ENCODE measurements around the gene KIF14.
"Not testable (repeated sequence)": the region's sequence is repeated elsewhere in the genome, so short reads cannot be mapped to it uniquely, and the experiment has no call there.

The KIF14 gene

GRCh38 chr1:200530623-200531261, 89.8 kb downstream of the KIF14 start:
- H3K27ac ChIP-seq (ENCODE audit: low read length), result no peak overlapping the region
- no peak overlapping the region for H3K4me3 ChIP-seq (ENCODE audit: low read depth in 1 of 2, low read length in 2 of 2)
- H3K27me3 ChIP-seq (ENCODE audit: low read depth, low read length), result no peaks in the 10 kb centered on the region
- no peaks in the 10 kb centered on the region for H3K36me3 ChIP-seq (ENCODE audit: control insufficient read depth in 1 of 2, insufficient read depth in 2 of 2, low read length in 2 of 2)
- no peaks in the 10 kb centered on the region for H3K9me3 ChIP-seq (ENCODE audit: control insufficient read depth in 1 of 2, low read length in 2 of 2)
- no peaks in the 10 kb centered on the region for H3K4me1 ChIP-seq (ENCODE audit: control insufficient read depth in 1 of 2, insufficient read depth in 2 of 2, low read length in 2 of 2)

GRCh38 chr1:200528858-200529606, 91.5 kb downstream of the KIF14 start:
- H3K9me3 ChIP-seq (ENCODE audit: control insufficient read depth in 1 of 2, low read length in 2 of 2), result no peaks in the 10 kb centered on the region
- H3K27ac ChIP-seq (ENCODE audit: low read length), result no peak overlapping the region
- no peaks in the 10 kb centered on the region for H3K36me3 ChIP-seq (ENCODE audit: control insufficient read depth in 1 of 2, insufficient read depth in 2 of 2, low read length in 2 of 2)
- no peak overlapping the region for H3K4me3 ChIP-seq (ENCODE audit: low read depth in 1 of 2, low read length in 2 of 2)
- no peaks in the 10 kb centered on the region for H3K27me3 ChIP-seq (ENCODE audit: low read depth, low read length)
- peaks cover 0 to 6% of the 10 kb centered on the region in 2 donors for H3K4me1 ChIP-seq (ENCODE audit: control insufficient read depth in 1 of 2, insufficient read depth in 2 of 2, low read length in 2 of 2)

GRCh38 chr1:200527670-200528069, 92.9 kb downstream of the KIF14 start:
- peaks cover 0 to 6% of the 10 kb centered on the region in 2 donors for H3K4me1 ChIP-seq (ENCODE audit: control insufficient read depth in 1 of 2, insufficient read depth in 2 of 2, low read length in 2 of 2)
- no peak overlapping the region for H3K27ac ChIP-seq (ENCODE audit: low read length)
- no peaks in the 10 kb centered on the region for H3K36me3 ChIP-seq (ENCODE audit: control insufficient read depth in 1 of 2, insufficient read depth in 2 of 2, low read length in 2 of 2)
- H3K9me3 ChIP-seq (ENCODE audit: control insufficient read depth in 1 of 2, low read length in 2 of 2), result no peaks in the 10 kb centered on the region
- H3K4me3 ChIP-seq (ENCODE audit: low read depth in 1 of 2, low read length in 2 of 2), result no peak overlapping the region
- H3K27me3 ChIP-seq (ENCODE audit: low read depth, low read length), result no peaks in the 10 kb centered on the region

- no peaks in the 10 kb centered on the region for H3K27me3 ChIP-seq (ENCODE audit: low read depth, low read length)
- no peak overlapping the region for H3K4me3 ChIP-seq (ENCODE audit: low read depth in 1 of 2, low read length in 2 of 2)
- no peak overlapping the region for H3K27ac ChIP-seq (ENCODE audit: low read length)
- H3K4me1 ChIP-seq (ENCODE audit: control insufficient read depth in 1 of 2, insufficient read depth in 2 of 2, low read length in 2 of 2), result peaks cover 0 to 6% of the 10 kb centered on the region in 2 donors
- H3K9me3 ChIP-seq (ENCODE audit: control insufficient read depth in 1 of 2, low read length in 2 of 2), result no peaks in the 10 kb centered on the region
- H3K36me3 ChIP-seq (ENCODE audit: control insufficient read depth in 1 of 2, insufficient read depth in 2 of 2, low read length in 2 of 2), result no peaks in the 10 kb centered on the region
Measured at GRCh38 chr1:200526709-200527612, 93.6 kb downstream of the KIF14 start.

- Histone ChIP-seq H3K36me3 (ENCODE audit: control insufficient read depth in 1 of 2, insufficient read depth in 2 of 2, low read length in 2 of 2) (no peaks in the 10 kb centered on the region), H3K9me3 (ENCODE audit: control insufficient read depth in 1 of 2, low read length in 2 of 2) (no peaks in the 10 kb centered on the region), H3K4me3 (ENCODE audit: low read depth in 1 of 2, low read length in 2 of 2) (no peak overlapping the region), H3K27me3 (ENCODE audit: low read depth, low read length) (no peaks in the 10 kb centered on the region), H3K27ac (ENCODE audit: low read length) (peak overlapping the region; percentile 7), H3K4me1 (ENCODE audit: control insufficient read depth in 1 of 2, insufficient read depth in 2 of 2, low read length in 2 of 2) (peaks cover 0 to 6% of the 10 kb centered on the region in 2 donors)
Measured at GRCh38 chr1:200525090-200525987, 95.2 kb downstream of the KIF14 start.

GRCh38 chr1:200524551-200524950, 96.0 kb downstream of the KIF14 start:
- not testable (repeated sequence) for H3K4me3 ChIP-seq (ENCODE audit: low read depth in 1 of 2, low read length in 2 of 2); H3K36me3 ChIP-seq (ENCODE audit: control insufficient read depth in 1 of 2, insufficient read depth in 2 of 2, low read length in 2 of 2); H3K27me3 ChIP-seq (ENCODE audit: low read depth, low read length); H3K9me3 ChIP-seq (ENCODE audit: control insufficient read depth in 1 of 2, low read length in 2 of 2); H3K4me1 ChIP-seq (ENCODE audit: control insufficient read depth in 1 of 2, insufficient read depth in 2 of 2, low read length in 2 of 2); H3K27ac ChIP-seq (ENCODE audit: low read length)

- Histone ChIP-seq H3K4me3 (ENCODE audit: low read depth in 1 of 2, low read length in 2 of 2) (no peak overlapping the region), H3K9me3 (ENCODE audit: control insufficient read depth in 1 of 2, low read length in 2 of 2) (no peaks in the 10 kb centered on the region), H3K27ac (ENCODE audit: low read length) (no peak overlapping the region), H3K36me3 (ENCODE audit: control insufficient read depth in 1 of 2, insufficient read depth in 2 of 2, low read length in 2 of 2) (no peaks in the 10 kb centered on the region), H3K4me1 (ENCODE audit: control insufficient read depth in 1 of 2, insufficient read depth in 2 of 2, low read length in 2 of 2) (peaks cover 0 to 6% of the 10 kb centered on the region in 2 donors), H3K27me3 (ENCODE audit: low read depth, low read length) (no peaks in the 10 kb centered on the region)
Measured at GRCh38 chr1:200524092-200524491, 96.5 kb downstream of the KIF14 start.

GRCh38 chr1:200520735-200521134, 99.8 kb downstream of the KIF14 start:
- Histone ChIP-seq H3K4me3 (ENCODE audit: low read depth in 1 of 2, low read length in 2 of 2) (no peak overlapping the region), H3K4me1 (ENCODE audit: control insufficient read depth in 1 of 2, insufficient read depth in 2 of 2, low read length in 2 of 2) (peaks cover 0 to 6% of the 10 kb centered on the region in 2 donors), H3K27ac (ENCODE audit: low read length) (no peak overlapping the region), H3K36me3 (ENCODE audit: control insufficient read depth in 1 of 2, insufficient read depth in 2 of 2, low read length in 2 of 2) (no peaks in the 10 kb centered on the region), H3K27me3 (ENCODE audit: low read depth, low read length) (no peaks in the 10 kb centered on the region), H3K9me3 (ENCODE audit: control insufficient read depth in 1 of 2, low read length in 2 of 2) (no peaks in the 10 kb centered on the region)

GRCh38 chr1:200518524-200518923, 102.0 kb downstream of the KIF14 start:
- Histone ChIP-seq H3K27me3 (ENCODE audit: low read depth, low read length) (no peaks in the 10 kb centered on the region), H3K4me3 (ENCODE audit: low read depth in 1 of 2, low read length in 2 of 2) (no peak overlapping the region), H3K27ac (ENCODE audit: low read length) (no peak overlapping the region), H3K36me3 (ENCODE audit: control insufficient read depth in 1 of 2, insufficient read depth in 2 of 2, low read length in 2 of 2) (no peaks in the 10 kb centered on the region), H3K4me1 (ENCODE audit: control insufficient read depth in 1 of 2, insufficient read depth in 2 of 2, low read length in 2 of 2) (no peaks in the 10 kb centered on the region), H3K9me3 (ENCODE audit: control insufficient read depth in 1 of 2, low read length in 2 of 2) (no peaks in the 10 kb centered on the region)

- Histone ChIP-seq H3K4me1 (ENCODE audit: control insufficient read depth in 1 of 2, insufficient read depth in 2 of 2, low read length in 2 of 2) (no peaks in the 10 kb centered on the region), H3K27me3 (ENCODE audit: low read depth, low read length) (no peaks in the 10 kb centered on the region), H3K36me3 (ENCODE audit: control insufficient read depth in 1 of 2, insufficient read depth in 2 of 2, low read length in 2 of 2) (no peaks in the 10 kb centered on the region), H3K9me3 (ENCODE audit: control insufficient read depth in 1 of 2, low read length in 2 of 2) (no peaks in the 10 kb centered on the region), H3K27ac (ENCODE audit: low read length) (no peak overlapping the region), H3K4me3 (ENCODE audit: low read depth in 1 of 2, low read length in 2 of 2) (no peak overlapping the region)
Measured at GRCh38 chr1:200512191-200512590, 108.4 kb downstream of the KIF14 start.
